GM23338 (cell line): ENCODE data around the gene DNAH17. TPM values are rescaled to one million over a fixed set of nuclear protein-coding genes. Genes with fewer than 3 reads are reported as not detected.

Experiments
- ATAC-seq: fragments of 200-7000 bp; cut with Tn5 transposase; 3 replicates; pipeline ENCODE4 v1.9.1; 2020
- DNase-seq: peaks from one replicate; pipeline ENCODE4 v3.0.0-alpha.2; 2015; ENCODE audit warnings: low spot score
- H2AFZ ChIP-seq: fragments of 200-600 bp; sonication (generic); 2 replicates; pipeline ENCODE4 v1.8.0; 2016; ENCODE audit warnings: antibody characterized with exemption, mild to moderate bottlenecking, moderate library complexity
- H3F3A ChIP-seq: fragments of 200-600 bp; sonication (generic); replicated peaks from 2 replicates; pipeline ENCODE4 v1.8.0; 2017; ENCODE audit warnings: antibody characterized with exemption, mixed run types, low read depth
- H3K27ac ChIP-seq: fragments of 200-600 bp; sonication (generic); 2 replicates; pipeline ENCODE4 v1.6.1; 2016; ENCODE audit warnings: low read depth
- H3K27me3 ChIP-seq: fragments of 200-600 bp; sonication (generic); 2 replicates; pipeline ENCODE4 v1.8.0; 2016; ENCODE audit warnings: mild to moderate bottlenecking, mixed run types, moderate library complexity; ENCODE audit not compliant: insufficient read depth
- H3K36me3 ChIP-seq: fragments of 200-600 bp; sonication (generic); 2 replicates; pipeline ENCODE4 v1.8.0; 2016; ENCODE audit warnings: mild to moderate bottlenecking; ENCODE audit not compliant: insufficient read depth
- H3K4me1 ChIP-seq: fragments of 200-600 bp; sonication (generic); 2 replicates; pipeline ENCODE4 v1.8.0; 2016; ENCODE audit warnings: mild to moderate bottlenecking, moderate library complexity; ENCODE audit not compliant: insufficient read depth
- H3K4me2 ChIP-seq: fragments of 200-600 bp; sonication (generic); 2 replicates; pipeline ENCODE4 v1.7.1; 2017; ENCODE audit warnings: mixed run types
- H3K4me3 ChIP-seq: fragments of 200-600 bp; sonication (generic); 2 replicates; pipeline ENCODE4 v1.6.1; 2016; ENCODE audit warnings: mixed run types
- H3K79me2 ChIP-seq: fragments of 200-600 bp; sonication (generic); replicated peaks from 2 replicates; pipeline ENCODE4 v1.8.0; 2017; ENCODE audit warnings: mild to moderate bottlenecking; ENCODE audit not compliant: insufficient read depth
- H3K9me2 ChIP-seq: fragments of 200-600 bp; sonication (generic); 2 replicates; pipeline ENCODE4 v1.8.0; 2017; ENCODE audit not compliant: insufficient read depth
- H4K20me1 ChIP-seq: fragments of 200-600 bp; sonication (generic); replicated peaks from 2 replicates; pipeline ENCODE4 v1.8.0; 2017; ENCODE audit warnings: mild to moderate bottlenecking; ENCODE audit not compliant: insufficient read depth
- H3K27ac Mint-ChIP-seq: 2 replicates; pipeline ENCODE4 v1.8.0; 2020; ENCODE audit warnings: inconsistent platforms, mild to moderate bottlenecking, moderate library complexity, mixed read lengths
- H3K27me3 Mint-ChIP-seq: 3 replicates; pipeline ENCODE4 v1.8.0; 2022; ENCODE audit warnings: low read depth, mild to moderate bottlenecking, moderate library complexity, mixed read lengths, inconsistent platforms; ENCODE audit not compliant: insufficient read depth, poor library complexity
- H3K36me3 Mint-ChIP-seq: 3 replicates; pipeline ENCODE4 v1.8.0; 2021; ENCODE audit warnings: low read depth, mild to moderate bottlenecking, inconsistent platforms, moderate library complexity, mixed read lengths
- H3K4me1 Mint-ChIP-seq: 3 replicates; pipeline ENCODE4 v1.8.0; 2020; ENCODE audit warnings: mild to moderate bottlenecking, inconsistent platforms, mixed read lengths
- H3K4me3 Mint-ChIP-seq: 3 replicates; pipeline ENCODE4 v1.8.0; 2021; ENCODE audit warnings: moderate library complexity, mild to moderate bottlenecking, inconsistent platforms, mixed read lengths
- H3K9me3 Mint-ChIP-seq: 3 replicates; pipeline ENCODE4 v1.8.0; 2020; ENCODE audit warnings: moderate library complexity, mild to moderate bottlenecking, inconsistent platforms, mixed read lengths
- CREB1 ChIP-seq: fragments of 250-450 bp; sonication (Bioruptor Pico); IDR thresholded peaks from 2 replicates; pipeline ENCODE4 v1.5.0; 2020; ENCODE audit warnings: low read depth, mild to moderate bottlenecking, moderate library complexity
- EZH2 ChIP-seq: fragments of 200-600 bp; sonication (generic); IDR thresholded peaks from one replicate; pipeline ENCODE4 v1.8.0; 2017; ENCODE audit warnings: antibody characterized with exemption, mild to moderate bottlenecking, low read depth; ENCODE audit not compliant: unreplicated experiment
- EZH2phosphoT487 ChIP-seq: fragments of 200-600 bp; sonication (generic); IDR thresholded peaks from one replicate; pipeline ENCODE4 v1.8.1; 2018; ENCODE audit warnings: antibody characterized with exemption; ENCODE audit not compliant: unreplicated experiment
- JUNB ChIP-seq: IDR thresholded peaks from one replicate; pipeline ENCODE4 v1.6.1; 2016; ENCODE audit warnings: antibody characterized with exemption; ENCODE audit not compliant: unreplicated experiment
- NANOG ChIP-seq: IDR thresholded peaks from 2 replicates; pipeline ENCODE4 v1.6.1; 2016; ENCODE audit warnings: antibody characterized with exemption, borderline replicate concordance
- POLR2AphosphoS5 ChIP-seq: IDR thresholded peaks from 2 replicates; pipeline ENCODE4 v1.6.1; 2016; ENCODE audit warnings: antibody characterized with exemption, low read depth
- REST ChIP-seq: IDR thresholded peaks from one replicate; pipeline ENCODE4 v1.6.1; 2018; ENCODE audit warnings: antibody characterized with exemption; ENCODE audit not compliant: unreplicated experiment
- STAT1 ChIP-seq: IDR thresholded peaks from one replicate; pipeline ENCODE4 v1.6.1; 2016; ENCODE audit warnings: antibody characterized with exemption; ENCODE audit not compliant: unreplicated experiment
- ZNF114 ChIP-seq: fragments of 250-450 bp; sonication (Bioruptor Pico); IDR thresholded peaks from 2 replicates; pipeline ENCODE4 v1.5.0; 2020; ENCODE audit warnings: mild to moderate bottlenecking, moderate library complexity
- ZNF331 ChIP-seq: fragments of 250-450 bp; sonication (Bioruptor Pico); IDR thresholded peaks from 2 replicates; pipeline ENCODE4 v1.5.0; 2020; ENCODE audit warnings: low read depth, mild to moderate bottlenecking, moderate library complexity
- ZNF462 ChIP-seq: fragments of 250-450 bp; sonication (Bioruptor Pico); IDR thresholded peaks from 2 replicates; pipeline ENCODE4 v1.5.0; 2020; ENCODE audit warnings: mild to moderate bottlenecking, moderate library complexity
- polyA plus RNA-seq: library from polyadenylated mRNA; unstranded; fragments of >200 nt; fragmentation: Nextera tagmentation; extraction: Ambion mirVana; gene quantifications from 2 replicates; pipeline ENCODE4 v1.2.1, GENCODE V29; 2016
- total RNA-seq: library from RNA; depleted of rRNA; stranded (reverse); fragments of >200 nt; shearing (Covaris generic); gene quantifications from 2 replicates; pipeline ENCODE4 v1.2.3, GENCODE V29; 2014
- TF ChIP-seq, protein P1 (sequence below): IDR thresholded peaks from 2 replicates; pipeline ENCODE4 v1.6.1; 2016; ENCODE audit warnings: antibody characterized with exemption
- TF ChIP-seq, protein P2 (sequence below), 2 experiments: fragments of 200-600 bp in 1 of 2; sonication (generic) in 1 of 2; conservative IDR thresholded peaks; 2 replicates each; pipeline versions ENCODE4 v1.5.1 to v1.6.1; 2016 to 2017; ENCODE audit warnings: antibody characterized with exemption in 2 of 2, low read depth in 2 of 2, mild to moderate bottlenecking in 2 of 2, moderate library complexity in 1 of 2

Gene DNAH17
- total and polyA plus RNA-seq, 2 experiments from 2014 or later, result 0.59 to 2.0 TPM

- Histone ChIP-seq H3F3A (no peaks in the 10 kb centered on the region), H3K4me1 (no peaks in the 10 kb centered on the region), H2AFZ (no peak overlapping the region), H4K20me1 (no peaks in the 10 kb centered on the region), H3K36me3 (no peaks in the 10 kb centered on the region), H3K27ac (no peak overlapping the region), H3K9me2 (no peaks in the 10 kb centered on the region), H3K4me2 (no peak overlapping the region), H3K4me3 (no peak overlapping the region), H3K79me2 (no peaks in the 10 kb centered on the region), H3K27me3 (no peaks in the 10 kb centered on the region)
- DNase-seq (no peak), ATAC-seq (no peak)
- Mint-ChIP-seq H3K27me3 (peaks cover 10% of the 10 kb centered on the region), H3K4me1 (no peaks in the 10 kb centered on the region; the same call in 2 of the 3 replicates), H3K9me3 (peaks cover 5% of the 10 kb centered on the region; the same call in 2 of the 3 replicates), H3K4me3 (no peak overlapping the region), H3K27ac (no peak overlapping the region), H3K36me3 (no peaks in the 10 kb centered on the region)
- TF ChIP-seq, protein P1, sequence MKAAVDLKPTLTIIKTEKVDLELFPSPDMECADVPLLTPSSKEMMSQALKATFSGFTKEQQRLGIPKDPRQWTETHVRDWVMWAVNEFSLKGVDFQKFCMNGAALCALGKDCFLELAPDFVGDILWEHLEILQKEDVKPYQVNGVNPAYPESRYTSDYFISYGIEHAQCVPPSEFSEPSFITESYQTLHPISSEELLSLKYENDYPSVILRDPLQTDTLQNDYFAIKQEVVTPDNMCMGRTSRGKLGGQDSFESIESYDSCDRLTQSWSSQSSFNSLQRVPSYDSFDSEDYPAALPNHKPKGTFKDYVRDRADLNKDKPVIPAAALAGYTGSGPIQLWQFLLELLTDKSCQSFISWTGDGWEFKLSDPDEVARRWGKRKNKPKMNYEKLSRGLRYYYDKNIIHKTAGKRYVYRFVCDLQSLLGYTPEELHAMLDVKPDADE, result no peak
- no peak for TF ChIP-seq STAT1
- no peak for TF ChIP-seq CREB1 (CRISPR knock-in tag)
- no peak for TF ChIP-seq JUNB
- TF ChIP-seq REST, result no peak
- TF ChIP-seq ZNF462 (CRISPR knock-in tag), result no peak
- no peak for TF ChIP-seq POLR2AphosphoS5
- no peak for TF ChIP-seq ZNF114 (CRISPR knock-in tag)
- no peak for TF ChIP-seq NANOG
- no peak for TF ChIP-seq EZH2phosphoT487
- TF ChIP-seq, protein P2, sequence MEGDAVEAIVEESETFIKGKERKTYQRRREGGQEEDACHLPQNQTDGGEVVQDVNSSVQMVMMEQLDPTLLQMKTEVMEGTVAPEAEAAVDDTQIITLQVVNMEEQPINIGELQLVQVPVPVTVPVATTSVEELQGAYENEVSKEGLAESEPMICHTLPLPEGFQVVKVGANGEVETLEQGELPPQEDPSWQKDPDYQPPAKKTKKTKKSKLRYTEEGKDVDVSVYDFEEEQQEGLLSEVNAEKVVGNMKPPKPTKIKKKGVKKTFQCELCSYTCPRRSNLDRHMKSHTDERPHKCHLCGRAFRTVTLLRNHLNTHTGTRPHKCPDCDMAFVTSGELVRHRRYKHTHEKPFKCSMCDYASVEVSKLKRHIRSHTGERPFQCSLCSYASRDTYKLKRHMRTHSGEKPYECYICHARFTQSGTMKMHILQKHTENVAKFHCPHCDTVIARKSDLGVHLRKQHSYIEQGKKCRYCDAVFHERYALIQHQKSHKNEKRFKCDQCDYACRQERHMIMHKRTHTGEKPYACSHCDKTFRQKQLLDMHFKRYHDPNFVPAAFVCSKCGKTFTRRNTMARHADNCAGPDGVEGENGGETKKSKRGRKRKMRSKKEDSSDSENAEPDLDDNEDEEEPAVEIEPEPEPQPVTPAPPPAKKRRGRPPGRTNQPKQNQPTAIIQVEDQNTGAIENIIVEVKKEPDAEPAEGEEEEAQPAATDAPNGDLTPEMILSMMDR (conservative IDR thresholded peaks at IDR 0.05; ENCODE audit: low read depth in 2 of 2), result no peak
- no peak for TF ChIP-seq ZNF331
- TF ChIP-seq EZH2, result no peak
These were observed 125.4 kb downstream of the DNAH17 start for GRCh38 chr17:78451753-78452152.
